ENCODE measurements around the gene CCDC175.

Gene CCDC175

DNA sequence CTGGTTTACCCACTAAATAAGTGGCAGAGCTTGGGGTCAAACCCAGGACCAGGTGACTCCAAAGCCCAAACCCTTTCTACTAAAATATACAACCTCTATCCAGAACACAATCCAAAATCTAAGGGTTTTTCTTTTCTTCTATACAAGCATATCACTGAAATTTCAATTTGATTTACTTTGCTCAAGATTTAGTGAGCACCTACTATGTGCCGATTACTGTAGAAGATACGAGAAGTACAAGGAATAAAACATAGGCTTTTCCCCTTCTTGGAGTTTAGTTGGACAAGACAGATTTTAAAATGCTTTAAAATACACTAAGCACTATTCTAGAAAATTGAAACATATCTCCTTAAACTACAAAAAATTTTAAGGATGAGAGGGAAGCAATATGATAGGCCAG is 95.2 kb downstream of the CCDC175 start:
- H3K4me1 ChIP-seq (ENCODE audit: insufficient read depth, low read length) = peaks cover 8% of the 10 kb centered on the region
- no peaks in the 10 kb centered on the region for H3K27me3 ChIP-seq (ENCODE audit: insufficient read depth, low read length)
- 0 out of 2 replicates have a peak overlapping the region, but pooled peaks have one; percentile 19 for H3K4me3 ChIP-seq (ENCODE audit: low read length)
- no peaks in the 10 kb centered on the region for H3K9me3 ChIP-seq (ENCODE audit: insufficient read depth, low read depth, low read length)
- H3K36me3 ChIP-seq (ENCODE audit: insufficient read depth, low read depth, low read length) = peaks cover 11% of the 10 kb centered on the region; the same call in 1 of the 2 replicates
- no peak overlapping the region for H3K27ac ChIP-seq (ENCODE audit: low read length)
- H3K9ac ChIP-seq (ENCODE audit: low read depth, low read length) = no peak overlapping the region

DNA sequence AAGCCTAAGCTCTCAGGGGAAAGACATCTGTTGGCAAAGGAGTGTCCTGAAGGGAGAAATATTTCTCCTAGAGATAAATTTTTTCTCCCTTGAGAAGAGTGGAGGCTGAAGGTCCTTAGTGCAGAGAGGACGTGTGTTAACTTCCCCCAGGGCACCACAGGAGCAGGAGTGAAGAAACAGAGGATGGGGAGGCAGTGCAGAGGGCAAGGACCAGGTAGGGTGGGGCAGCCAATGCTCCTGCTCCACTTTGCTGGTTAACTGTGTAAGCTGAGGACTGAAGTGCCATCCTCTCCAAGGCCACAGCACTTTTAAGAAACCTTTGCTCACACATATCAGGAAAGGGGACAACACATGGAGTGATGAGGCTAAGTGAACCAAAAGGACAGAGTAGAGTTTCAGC is 96.4 kb downstream of the CCDC175 start:
- Histone ChIP-seq H3K27me3 (ENCODE audit: insufficient read depth, low read length) (no peaks in the 10 kb centered on the region), H3K36me3 (ENCODE audit: insufficient read depth, low read depth, low read length) (peaks cover 23% of the 10 kb centered on the region), H3K9me3 (ENCODE audit: insufficient read depth, low read depth, low read length) (no peaks in the 10 kb centered on the region), H3K4me1 (ENCODE audit: insufficient read depth, low read length) (peaks cover 8% of the 10 kb centered on the region), H3K4me3 (ENCODE audit: low read length) (no peak overlapping the region), H3K27ac (ENCODE audit: low read length) (no peak overlapping the region), H3K9ac (ENCODE audit: low read depth, low read length) (no peak overlapping the region)

DNA sequence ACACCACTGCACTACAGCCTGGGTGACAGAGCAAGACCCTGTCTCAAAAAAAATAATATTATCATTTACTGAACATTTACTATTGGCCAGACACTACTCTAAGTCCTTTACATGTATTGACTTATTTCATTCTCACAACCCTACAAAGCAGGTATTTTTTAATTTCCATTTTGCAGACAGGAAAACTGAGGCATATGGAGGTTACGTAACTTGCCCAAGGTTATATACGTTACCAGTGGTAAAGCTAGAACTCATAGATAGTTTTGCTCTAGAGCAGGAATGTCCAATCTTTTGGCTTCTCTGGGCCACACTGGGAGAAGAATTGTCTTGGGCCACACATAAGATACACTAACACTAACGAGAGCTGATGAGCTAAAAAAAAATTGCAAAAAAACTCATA is 98.1 kb downstream of the CCDC175 start:
- H3K9ac ChIP-seq (ENCODE audit: low read depth, low read length) = no peak overlapping the region
- no peak overlapping the region for H3K27ac ChIP-seq (ENCODE audit: low read length)
- H3K27me3 ChIP-seq (ENCODE audit: insufficient read depth, low read length) = no peaks in the 10 kb centered on the region
- no peak overlapping the region for H3K4me3 ChIP-seq (ENCODE audit: low read length)
- no peaks in the 10 kb centered on the region for H3K9me3 ChIP-seq (ENCODE audit: insufficient read depth, low read depth, low read length)
- peaks cover 8% of the 10 kb centered on the region for H3K4me1 ChIP-seq (ENCODE audit: insufficient read depth, low read length)
- peaks cover 33% of the 10 kb centered on the region for H3K36me3 ChIP-seq (ENCODE audit: insufficient read depth, low read depth, low read length)

DNA sequence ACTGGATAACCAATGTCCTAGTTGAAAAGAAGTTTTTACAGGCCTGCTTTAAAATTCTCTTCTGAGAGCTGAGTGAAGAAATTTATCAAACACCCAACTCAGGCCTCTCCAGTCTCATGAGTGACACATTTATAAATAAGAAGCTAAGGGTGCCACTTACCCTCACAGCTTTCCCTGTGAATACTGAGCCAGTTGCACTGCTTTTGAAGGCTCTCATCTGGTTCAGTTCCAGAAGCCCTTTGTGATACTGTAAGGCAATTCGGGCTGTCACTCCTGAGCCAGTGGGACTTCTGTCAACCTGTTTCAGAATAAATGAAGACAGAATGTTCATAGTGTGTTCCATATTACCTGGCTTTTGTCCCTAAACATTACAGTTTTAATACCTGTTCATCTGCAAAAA is 100.9 kb downstream of the CCDC175 start:
- Histone ChIP-seq H3K36me3 (ENCODE audit: insufficient read depth, low read depth, low read length) (peaks cover 53% of the 10 kb centered on the region), H3K27me3 (ENCODE audit: insufficient read depth, low read length) (no peaks in the 10 kb centered on the region), H3K4me3 (ENCODE audit: low read length) (no peak overlapping the region), H3K9me3 (ENCODE audit: insufficient read depth, low read depth, low read length) (no peaks in the 10 kb centered on the region), H3K9ac (ENCODE audit: low read depth, low read length) (no peak overlapping the region), H3K4me1 (ENCODE audit: insufficient read depth, low read length) (no peaks in the 10 kb centered on the region), H3K27ac (ENCODE audit: low read length) (no peak overlapping the region)

DNA sequence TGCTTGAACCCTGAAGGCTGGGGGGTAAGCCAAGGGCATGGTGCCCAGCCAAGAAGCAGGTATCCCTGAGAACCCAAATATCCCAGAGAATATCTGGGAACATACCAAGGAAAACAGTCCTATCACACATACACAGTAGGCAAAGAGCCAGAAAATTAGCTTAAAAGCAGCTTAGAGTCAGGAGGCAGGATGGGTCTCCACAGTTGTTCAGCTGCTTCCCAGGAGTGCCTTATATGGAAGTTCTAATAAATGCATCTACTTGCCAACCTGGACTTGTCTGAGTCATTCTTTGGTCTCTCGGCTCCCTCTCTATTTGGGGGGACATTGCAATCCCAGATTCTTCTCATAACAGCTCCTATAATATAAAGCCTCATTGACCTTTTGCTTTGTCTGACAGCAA is 102.4 kb downstream of the CCDC175 start:
- H3K36me3 ChIP-seq (ENCODE audit: insufficient read depth, low read depth, low read length) = peaks cover 53% of the 10 kb centered on the region
- H3K9me3 ChIP-seq (ENCODE audit: insufficient read depth, low read depth, low read length) = no peaks in the 10 kb centered on the region
- H3K9ac ChIP-seq (ENCODE audit: low read depth, low read length) = no peak overlapping the region
- no peak overlapping the region for H3K4me3 ChIP-seq (ENCODE audit: low read length)
- no peaks in the 10 kb centered on the region for H3K4me1 ChIP-seq (ENCODE audit: insufficient read depth, low read length)
- no peak overlapping the region for H3K27ac ChIP-seq (ENCODE audit: low read length)
- no peaks in the 10 kb centered on the region for H3K27me3 ChIP-seq (ENCODE audit: insufficient read depth, low read length)

DNA sequence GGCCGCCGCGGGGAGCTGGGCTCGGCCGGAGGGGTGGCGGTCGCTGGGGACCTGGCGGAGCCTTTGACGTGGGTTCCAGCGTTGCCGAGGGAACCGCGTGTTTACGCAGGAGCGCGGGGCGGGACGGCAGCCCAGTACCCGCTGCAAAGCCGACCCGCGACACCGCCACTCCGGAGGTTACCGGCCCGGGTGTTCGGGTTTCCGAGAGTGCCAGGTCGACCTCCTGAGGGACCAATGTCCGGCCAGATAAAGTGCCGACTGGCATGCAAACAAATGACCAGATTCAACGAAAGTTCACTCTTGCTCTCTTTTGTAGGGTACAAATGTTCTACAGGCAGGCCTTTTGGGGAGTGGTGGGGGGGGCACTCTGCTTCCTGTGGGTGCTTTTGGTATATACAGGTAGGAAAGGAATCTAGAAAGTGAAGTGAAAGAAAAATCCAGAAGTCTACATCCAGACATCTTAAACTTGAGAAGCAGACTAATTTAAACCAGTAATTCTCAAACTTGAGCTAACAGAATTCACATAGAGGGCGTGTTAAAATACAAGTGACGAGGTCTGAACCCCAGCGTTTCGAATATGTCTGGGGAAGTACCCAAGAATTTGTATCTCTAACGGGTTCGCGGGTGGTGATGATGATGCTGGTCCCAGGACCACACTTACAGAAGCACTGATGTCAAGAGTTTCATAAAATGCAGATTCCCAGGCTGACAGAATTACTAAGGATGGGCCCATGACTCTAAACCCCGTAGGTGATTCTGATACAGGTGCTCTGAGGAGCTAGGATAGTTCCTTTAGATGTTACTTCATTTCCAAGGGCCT is 111.1 kb downstream of the CCDC175 start, which contains the start of gene GPR135:
Gene GPR135, minus strand, starts transcription at position 65 of the 820 bp plus-strand sequence. CDS start 154 bp downstream, outside the sequence.
- H3K27ac ChIP-seq (ENCODE audit: low read length) = no peak within 1 kb of the TSS
- no peak within 1 kb of the TSS; the same call in 1 of the 2 replicates for H3K9ac ChIP-seq (ENCODE audit: low read depth, low read length)
- H3K4me1 ChIP-seq (ENCODE audit: insufficient read depth, low read length) = no peaks in the 10 kb centered on the region
- peaks cover 42% of the 10 kb centered on the region for H3K27me3 ChIP-seq (ENCODE audit: insufficient read depth, low read length)
- H3K9me3 ChIP-seq (ENCODE audit: insufficient read depth, low read depth, low read length) = no peaks in the 10 kb centered on the region
- H3K4me3 ChIP-seq (ENCODE audit: low read length) = peak within 1 kb of the TSS; percentile 74
- no peaks in the 10 kb centered on the region; the same call in 1 of the 2 replicates for H3K36me3 ChIP-seq (ENCODE audit: insufficient read depth, low read depth, low read length)

DNA sequence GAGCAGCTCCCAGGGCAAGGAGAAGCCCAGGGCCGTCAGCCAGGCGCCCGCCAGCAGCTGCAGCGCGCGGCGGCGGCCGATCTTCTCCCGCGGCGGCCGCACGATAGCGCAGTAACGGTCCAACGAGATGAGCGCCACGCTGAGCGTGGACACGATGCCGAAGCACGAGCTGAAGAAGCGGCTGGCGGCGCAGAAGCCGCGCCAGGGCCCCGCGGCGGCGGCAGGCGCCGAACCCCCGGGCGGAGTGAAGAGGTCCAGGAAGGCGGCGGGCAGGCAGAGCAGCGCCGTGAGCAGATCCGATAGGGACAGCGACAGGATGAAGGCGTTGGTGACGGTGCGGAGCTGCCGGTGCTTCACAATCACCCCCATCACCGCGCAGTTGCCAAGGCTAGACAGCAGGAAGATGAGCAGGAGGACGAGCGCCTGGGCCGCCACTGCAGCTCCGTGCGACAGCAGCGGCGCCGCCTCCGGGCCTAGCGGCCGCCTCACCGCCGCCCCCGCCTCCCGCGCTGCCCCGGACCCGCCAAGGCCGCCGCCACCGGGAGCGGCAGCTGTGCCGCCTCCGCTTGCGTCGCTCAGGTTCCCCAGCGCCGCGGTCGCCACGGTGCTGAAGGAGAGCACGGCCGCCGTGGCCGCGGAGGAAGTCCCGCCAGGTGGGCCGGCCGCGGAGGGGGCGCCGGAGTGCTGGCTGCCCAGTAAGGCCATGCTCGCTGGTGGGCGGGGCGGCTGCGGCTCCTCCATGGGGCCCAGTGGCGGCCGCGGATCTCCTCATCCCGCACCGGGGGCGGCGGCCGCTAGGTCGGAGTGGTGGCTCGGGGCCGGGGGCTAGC is 111.9 kb downstream of the CCDC175 start:
- Histone ChIP-seq H3K4me1 (ENCODE audit: insufficient read depth, low read length) (no peaks in the 10 kb centered on the region), H3K36me3 (ENCODE audit: insufficient read depth, low read depth, low read length) (no peaks in the 10 kb centered on the region; the same call in 1 of the 2 replicates), H3K9ac (ENCODE audit: low read depth, low read length) (no peak overlapping the region; the same call in 1 of the 2 replicates), H3K27ac (ENCODE audit: low read length) (no peak overlapping the region), H3K9me3 (ENCODE audit: insufficient read depth, low read depth, low read length) (no peaks in the 10 kb centered on the region), H3K27me3 (ENCODE audit: insufficient read depth, low read length) (peaks cover 42% of the 10 kb centered on the region), H3K4me3 (ENCODE audit: low read length) (peak overlapping the region; percentile 74)

DNA sequence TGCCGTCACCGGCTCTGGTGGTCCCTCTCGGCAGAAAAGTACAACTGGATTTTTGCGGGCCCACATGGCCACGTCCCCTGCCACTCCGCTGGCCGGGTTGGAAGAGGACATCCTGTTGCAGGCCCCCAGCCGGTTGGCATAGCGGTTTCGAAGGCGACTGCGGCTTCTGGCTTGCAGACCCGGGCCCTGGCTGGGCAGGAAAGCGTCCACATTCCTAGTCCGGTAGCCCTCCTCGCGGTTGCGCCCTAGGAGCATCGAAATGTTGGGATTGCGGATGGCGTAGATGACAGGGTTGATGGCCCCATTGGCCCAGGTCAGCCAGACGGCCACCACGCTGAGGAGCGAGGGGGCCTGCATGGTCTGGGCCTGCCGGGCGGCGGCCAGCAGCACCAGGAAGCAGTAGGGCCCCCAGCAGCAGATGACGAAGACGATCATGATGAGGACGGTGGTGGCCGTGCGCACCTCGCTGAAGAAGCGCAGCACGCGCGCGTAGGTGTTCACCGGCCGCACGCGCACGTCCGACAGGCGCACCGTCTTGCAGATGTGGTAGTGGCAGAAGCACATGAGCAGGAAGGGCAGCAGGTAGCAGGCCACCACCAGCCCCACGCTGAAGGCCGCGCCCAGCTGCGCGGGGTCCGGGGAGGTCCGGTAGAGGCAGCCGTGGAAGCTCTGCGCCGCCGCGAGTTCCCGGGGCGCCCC is 112.7 kb downstream of the CCDC175 start:
- Histone ChIP-seq H3K9me3 (ENCODE audit: insufficient read depth, low read depth, low read length) (no peaks in the 10 kb centered on the region), H3K9ac (ENCODE audit: low read depth, low read length) (no peak overlapping the region; the same call in 1 of the 2 replicates), H3K27me3 (ENCODE audit: insufficient read depth, low read length) (peaks cover 42% of the 10 kb centered on the region), H3K4me3 (ENCODE audit: low read length) (peak overlapping the region; percentile 74; the same call in 1 of the 2 replicates), H3K27ac (ENCODE audit: low read length) (no peak overlapping the region), H3K36me3 (ENCODE audit: insufficient read depth, low read depth, low read length) (no peaks in the 10 kb centered on the region; the same call in 1 of the 2 replicates), H3K4me1 (ENCODE audit: insufficient read depth, low read length) (no peaks in the 10 kb centered on the region)

DNA sequence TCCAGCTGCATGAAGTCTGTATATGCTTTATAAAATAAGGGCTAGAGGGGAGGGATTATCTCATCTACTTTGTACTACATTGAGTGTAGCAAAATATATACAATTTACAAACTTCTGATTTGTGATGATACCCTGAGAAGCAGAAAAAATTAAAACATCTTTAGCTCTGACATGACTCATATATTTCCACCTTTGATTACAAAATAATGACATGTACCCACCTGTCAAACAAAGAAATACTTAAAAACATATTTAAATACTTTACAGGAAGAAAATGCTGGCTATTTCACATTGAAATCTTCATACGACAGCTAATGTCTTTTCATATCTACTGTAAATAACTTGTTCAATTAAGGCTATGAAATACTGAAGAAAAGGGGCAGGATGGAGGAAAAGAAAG is 114.7 kb downstream of the CCDC175 start:
- Histone ChIP-seq H3K9me3 (ENCODE audit: insufficient read depth, low read depth, low read length) (no peaks in the 10 kb centered on the region), H3K4me1 (ENCODE audit: insufficient read depth, low read length) (no peaks in the 10 kb centered on the region), H3K4me3 (ENCODE audit: low read length) (no peak overlapping the region), H3K36me3 (ENCODE audit: insufficient read depth, low read depth, low read length) (no peaks in the 10 kb centered on the region; the same call in 1 of the 2 replicates), H3K9ac (ENCODE audit: low read depth, low read length) (no peak overlapping the region), H3K27ac (ENCODE audit: low read length) (no peak overlapping the region), H3K27me3 (ENCODE audit: insufficient read depth, low read length) (peaks cover 42% of the 10 kb centered on the region)

DNA sequence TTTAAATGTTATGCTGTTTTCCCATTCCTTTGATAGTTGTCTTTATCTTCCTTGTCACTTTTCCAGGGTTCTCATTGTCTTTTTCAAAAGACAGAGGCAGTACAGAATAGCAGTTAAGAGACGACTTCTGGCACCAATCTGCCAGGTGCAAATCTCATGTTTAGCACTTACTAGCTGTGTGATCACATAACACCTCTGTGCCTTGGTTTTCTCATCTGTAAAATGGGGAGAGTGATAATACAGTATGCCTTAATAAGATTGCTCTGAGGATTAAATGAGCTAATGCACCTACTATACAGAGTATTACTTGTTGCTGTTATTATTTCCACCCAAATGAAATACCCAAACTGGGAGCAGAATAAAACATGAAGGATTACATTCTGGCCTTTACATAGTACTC is 116.2 kb downstream of the CCDC175 start:
- no peaks in the 10 kb centered on the region; the same call in 1 of the 2 replicates for H3K36me3 ChIP-seq (ENCODE audit: insufficient read depth, low read depth, low read length)
- no peak overlapping the region for H3K4me3 ChIP-seq (ENCODE audit: low read length)
- no peak overlapping the region for H3K9ac ChIP-seq (ENCODE audit: low read depth, low read length)
- peaks cover 30% of the 10 kb centered on the region for H3K27me3 ChIP-seq (ENCODE audit: insufficient read depth, low read length)
- H3K4me1 ChIP-seq (ENCODE audit: insufficient read depth, low read length) = no peaks in the 10 kb centered on the region
- H3K9me3 ChIP-seq (ENCODE audit: insufficient read depth, low read depth, low read length) = no peaks in the 10 kb centered on the region
- H3K27ac ChIP-seq (ENCODE audit: low read length) = no peak overlapping the region

DNA sequence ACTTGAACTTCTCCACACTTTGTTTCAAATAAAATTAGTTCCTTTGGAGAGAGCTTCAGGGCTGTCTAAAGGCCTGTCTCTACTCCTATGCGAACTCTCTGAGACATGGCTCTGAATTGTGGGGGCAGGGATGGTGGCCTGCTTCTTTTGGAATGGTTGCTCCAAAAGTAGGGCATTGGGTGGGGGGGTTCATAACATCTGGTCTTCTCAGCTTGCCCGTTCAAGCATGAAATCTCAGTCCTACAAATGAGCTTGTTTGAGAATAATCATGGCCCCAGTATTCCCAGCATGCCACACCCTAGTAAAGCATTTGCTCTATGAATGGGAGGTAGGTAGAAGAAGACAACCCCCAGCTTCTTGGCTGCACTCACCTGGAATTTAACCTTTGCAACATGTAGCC is 118.1 kb downstream of the CCDC175 start:
- Histone ChIP-seq H3K36me3 (ENCODE audit: insufficient read depth, low read depth, low read length) (no peaks in the 10 kb centered on the region; the same call in 1 of the 2 replicates), H3K9me3 (ENCODE audit: insufficient read depth, low read depth, low read length) (no peaks in the 10 kb centered on the region), H3K27ac (ENCODE audit: low read length) (no peak overlapping the region), H3K4me3 (ENCODE audit: low read length) (no peak overlapping the region), H3K27me3 (ENCODE audit: insufficient read depth, low read length) (peaks cover 16% of the 10 kb centered on the region), H3K9ac (ENCODE audit: low read depth, low read length) (no peak overlapping the region), H3K4me1 (ENCODE audit: insufficient read depth, low read length) (no peaks in the 10 kb centered on the region)

Data from iPS-20b (cell line).